Measurements from ENCODE around the gene DIP2B.

DNA sequence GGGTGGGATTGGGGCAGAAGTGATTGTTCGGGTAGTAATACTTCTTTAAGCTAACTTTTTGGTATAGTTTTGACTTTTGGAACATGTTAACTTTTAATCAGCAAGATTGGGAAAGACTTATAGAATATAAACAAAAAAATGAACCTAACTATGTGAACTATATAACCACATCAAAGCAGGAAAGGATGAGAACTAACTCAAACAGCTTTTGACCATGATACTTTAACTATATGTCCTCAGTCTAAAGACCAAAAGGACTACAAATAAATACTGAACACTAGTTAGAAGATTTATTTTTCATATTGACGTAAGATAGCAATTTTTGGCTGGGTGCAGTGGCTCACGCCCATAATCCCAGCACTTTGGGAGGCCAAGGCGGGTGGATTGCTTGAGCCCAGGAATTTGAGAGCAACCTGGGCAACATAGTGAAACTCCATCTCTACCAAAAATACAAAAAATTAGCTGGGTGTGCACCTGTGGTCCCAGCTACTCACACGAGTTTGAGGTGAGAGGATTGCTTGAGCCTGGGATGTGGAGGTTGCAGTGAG lies 150.7 kb downstream of the DIP2B start:
- TF ChIP-seq CTCF (IDR thresholded peaks at IDR 0.05) (no peak), NFE2L1 (CRISPR knock-in tag; IDR thresholded peaks at IDR 0.05) (no peak), ZNF423 (CRISPR knock-in tag; IDR thresholded peaks at IDR 0.05) (no peak), NR2C2 (CRISPR knock-in tag; IDR thresholded peaks at IDR 0.05) (no peak), ESRRA (CRISPR knock-in tag; IDR thresholded peaks at IDR 0.05; ENCODE audit: borderline replicate concordance) (no peak), ZNF121 (CRISPR knock-in tag; IDR thresholded peaks at IDR 0.05) (no peak), MAX (CRISPR knock-in tag; IDR thresholded peaks at IDR 0.05) (no peak), FOXP1 (CRISPR knock-in tag; IDR thresholded peaks at IDR 0.05; ENCODE audit: borderline replicate concordance) (no peak), CREB1 (CRISPR knock-in tag; IDR thresholded peaks at IDR 0.05) (no peak), RELA (CRISPR knock-in tag; IDR thresholded peaks at IDR 0.05; ENCODE audit: borderline replicate concordance) (no peak), ZBTB43 (CRISPR knock-in tag; IDR thresholded peaks at IDR 0.05) (no peak), PRDM15 (CRISPR knock-in tag; IDR thresholded peaks at IDR 0.05) (no peak)
- TF ChIP-seq, protein P1, sequence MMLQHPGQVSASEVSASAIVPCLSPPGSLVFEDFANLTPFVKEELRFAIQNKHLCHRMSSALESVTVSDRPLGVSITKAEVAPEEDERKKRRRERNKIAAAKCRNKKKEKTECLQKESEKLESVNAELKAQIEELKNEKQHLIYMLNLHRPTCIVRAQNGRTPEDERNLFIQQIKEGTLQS (CRISPR knock-in tag; conservative IDR thresholded peaks at IDR 0.05): no peak
- TF ChIP-seq, protein P2, sequence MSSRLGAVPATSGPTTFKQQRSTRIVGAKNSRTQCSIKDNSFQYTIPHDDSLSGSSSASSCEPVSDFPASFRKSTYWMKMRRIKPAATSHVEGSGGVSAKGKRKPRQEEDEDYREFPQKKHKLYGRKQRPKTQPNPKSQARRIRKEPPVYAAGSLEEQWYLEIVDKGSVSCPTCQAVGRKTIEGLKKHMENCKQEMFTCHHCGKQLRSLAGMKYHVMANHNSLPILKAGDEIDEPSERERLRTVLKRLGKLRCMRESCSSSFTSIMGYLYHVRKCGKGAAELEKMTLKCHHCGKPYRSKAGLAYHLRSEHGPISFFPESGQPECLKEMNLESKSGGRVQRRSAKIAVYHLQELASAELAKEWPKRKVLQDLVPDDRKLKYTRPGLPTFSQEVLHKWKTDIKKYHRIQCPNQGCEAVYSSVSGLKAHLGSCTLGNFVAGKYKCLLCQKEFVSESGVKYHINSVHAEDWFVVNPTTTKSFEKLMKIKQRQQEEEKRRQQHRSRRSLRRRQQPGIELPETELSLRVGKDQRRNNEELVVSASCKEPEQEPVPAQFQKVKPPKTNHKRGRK (CRISPR knock-in tag; IDR thresholded peaks at IDR 0.05; ENCODE audit: borderline replicate concordance): no peak
